Thoracic aorta (tissue), 2 donors: Measurements from ENCODE around the gene OR2D2. TPM values are rescaled to one million over a fixed set of nuclear protein-coding genes. Genes with fewer than 3 reads are reported as not detected.

Experiments used
- ATAC-seq: fragments of 150-250 bp; one replicate; pipeline ENCODE4 v1.8.0; 2017; ENCODE audit warnings: low read depth; ENCODE audit not compliant: insufficient number of reproducible peaks, low FRiP score
- DNase-seq: peaks from one replicate; pipeline ENCODE4 v3.0.0-alpha.2; 2020; ENCODE audit warnings: low spot score
- H3K27ac ChIP-seq, 2 donors: fragments of 200-600 bp; sonication (generic); 1 replicate in 1 of 2; 2 replicates in 1 of 2; pipeline ENCODE4 v1.5.1; 2016; ENCODE audit warnings: mild to moderate bottlenecking in 2 of 2, moderate library complexity in 2 of 2
- H3K27me3 ChIP-seq: fragments of 200-600 bp; sonication (generic); replicated peaks from 2 replicates; pipeline ENCODE4 v1.6.0; 2016; ENCODE audit warnings: mild to moderate bottlenecking; ENCODE audit not compliant: insufficient read depth
- H3K36me3 ChIP-seq: fragments of 200-600 bp; sonication (generic); one replicate; pipeline ENCODE4 v1.5.1; 2016
- H3K4me1 ChIP-seq, 2 donors: fragments of 200-600 bp; sonication (generic); 1 replicate in 1 of 2; 2 replicates in 1 of 2; pipeline versions ENCODE4 v1.5.1 to v1.6.0; 2016; ENCODE audit warnings: low read depth in 2 of 2, mild to moderate bottlenecking in 1 of 2; ENCODE audit not compliant: control insufficient read depth in 1 of 2
- H3K4me3 ChIP-seq: fragments of 200-600 bp; sonication (generic); 2 replicates; pipeline ENCODE4 v1.5.1; 2016; ENCODE audit warnings: mild to moderate bottlenecking
- H3K9me3 ChIP-seq: fragments of 200-600 bp; sonication (generic); 2 replicates; pipeline ENCODE4 v1.5.1; 2016
- CTCF ChIP-seq: fragments of 200-600 bp; sonication (generic); IDR thresholded peaks from one replicate; pipeline ENCODE4 v1.5.1; 2019; ENCODE audit warnings: antibody characterized with exemption
- total RNA-seq, 2 donors: library from RNA; depleted of rRNA; stranded (reverse); fragments of >200 nt; gene quantifications; one replicate each; pipeline versions ENCODE4 v1.1.0 to v1.2.3, GENCODE V29; 2016

The OR2D2 gene
- total RNA-seq, 2 donors from 2014 or later: 1.3 TPM; not detected in 1

- Histone ChIP-seq H3K36me3 (no peaks in the 10 kb centered on the region), H3K27ac (no peak overlapping the region), H3K4me3 (no peak overlapping the region), H3K4me1 (no peaks in the 10 kb centered on the region), H3K27me3 (no peaks in the 10 kb centered on the region), H3K9me3 (no peaks in the 10 kb centered on the region)
- no peak for ATAC-seq
- TF ChIP-seq CTCF: no peak
- DNase-seq: no peak
These were observed 47.9 kb downstream of the OR2D2 start for GRCh38 chr11:6844356-6844755.

GRCh38 chr11:6843670-6844069 is 48.6 kb downstream of the OR2D2 start:
- TF ChIP-seq CTCF: no peak
- H3K27ac ChIP-seq: no peak overlapping the region
- no peaks in the 10 kb centered on the region for H3K9me3 ChIP-seq
- ATAC-seq (no peak), DNase-seq (no peak)
- no peaks in the 10 kb centered on the region for H3K36me3 ChIP-seq
- H3K4me3 ChIP-seq: no peak overlapping the region
- H3K4me1 ChIP-seq: no peaks in the 10 kb centered on the region
- H3K27me3 ChIP-seq: no peaks in the 10 kb centered on the region

GRCh38 chr11:6841694-6842093 is 50.6 kb downstream of the OR2D2 start:
- no peaks in the 10 kb centered on the region for H3K27me3 ChIP-seq
- H3K4me3 ChIP-seq: no peak overlapping the region
- no peaks in the 10 kb centered on the region for H3K4me1 ChIP-seq
- H3K27ac ChIP-seq: no peak overlapping the region
- H3K9me3 ChIP-seq: no peaks in the 10 kb centered on the region
- TF ChIP-seq CTCF: no peak
- ATAC-seq (no peak), DNase-seq (no peak)
- H3K36me3 ChIP-seq: no peaks in the 10 kb centered on the region

Other genes starting within 250 kb of the OR2D2 start
- gene DCHS1, start 236.7 kb downstream of the OR2D2 start, total RNA-seq: 10 to 100 TPM; 62.3 to 73.5 TPM
- 10 to 100 TPM; 20.6 to 53.6 TPM for gene MRPL17, start 209.2 kb downstream of the OR2D2 start, total RNA-seq
- gene OR2AG2, start 120.5 kb downstream of the OR2D2 start, total RNA-seq: under 1 TPM in 1 of 2 donors, not detected in 1; 0.35 TPM
- not detected for gene OR2AG1, start 109.5 kb downstream of the OR2D2 start, total RNA-seq
- gene OR6A2, start 92.8 kb downstream of the OR2D2 start, total RNA-seq: under 1 TPM in 1 of 2 donors, not detected in 1; 0.35 TPM
- gene OR10A5, start 46.8 kb downstream of the OR2D2 start, total RNA-seq: not detected
- not detected for gene OR10A2, start 29.4 kb downstream of the OR2D2 start, total RNA-seq
- not detected for gene OR10A4, start 15.9 kb downstream of the OR2D2 start, total RNA-seq
- gene OR2D3, start 28.5 kb upstream of the OR2D2 start, total RNA-seq: not detected
- 1 to 10 TPM; 1.5 to 1.8 TPM for gene ZNF215, start 33.9 kb upstream of the OR2D2 start, total RNA-seq
- gene ZNF214, start 127.8 kb upstream of the OR2D2 start, total RNA-seq: 1 to 10 TPM in 1 of 2 donors, under 1 TPM in 1; 0.68 to 2.3 TPM
- not detected for gene NLRP14, start 128.0 kb upstream of the OR2D2 start, total RNA-seq
- gene RBMXL2, start 196.5 kb upstream of the OR2D2 start, total RNA-seq: not detected